H1 (cell line): ENCODE results near the gene RRP12. TPM values are rescaled to one million over a fixed set of nuclear protein-coding genes. Genes with fewer than 3 reads are reported as not detected.

ENCODE experiments used
- NANOG ChIP-seq: IDR thresholded peaks from 2 replicates; pipeline ENCODE4 v1.6.1; 2011; ENCODE audit warnings: low read length, low read depth, mild to moderate bottlenecking, inconsistent platforms; ENCODE audit not compliant: insufficient read depth, poor library complexity, severe bottlenecking
- polyA plus RNA-seq, 7 experiments: library from polyadenylated mRNA; depleted of rRNA in 3 of 7; stranded (reverse) in 5 of 7; unstranded in 2 of 7; fragments of >200 nt in 5 of 7; fragments of 200-250 nt in 2 of 7; gene quantifications; 1 replicate in 5 of 7; 2 replicates in 1 of 7; 4 replicates in 1 of 7; pipeline versions ENCODE4 v1.2.1 to v1.2.3, GENCODE V29; 2011 to 2013; ENCODE audit warnings: missing spikeins in 2 of 7, mixed read lengths in 2 of 7
- total RNA-seq: library from RNA; stranded (reverse); fragmentation: NEBNext Ultra II Directional; extraction: Animal tissue kit (Norgen Biotek cat#: 25700); gene quantifications from 2 replicates; pipeline ENCODE4 v1.2.1, GENCODE V29; 2021

The RRP12 gene
- total and polyA plus RNA-seq, 2 of the 8 experiments (the other 6 are each of a cell fraction or from before 2014, with no cell fraction given) = 21.0 to 65.8 TPM

DNA sequence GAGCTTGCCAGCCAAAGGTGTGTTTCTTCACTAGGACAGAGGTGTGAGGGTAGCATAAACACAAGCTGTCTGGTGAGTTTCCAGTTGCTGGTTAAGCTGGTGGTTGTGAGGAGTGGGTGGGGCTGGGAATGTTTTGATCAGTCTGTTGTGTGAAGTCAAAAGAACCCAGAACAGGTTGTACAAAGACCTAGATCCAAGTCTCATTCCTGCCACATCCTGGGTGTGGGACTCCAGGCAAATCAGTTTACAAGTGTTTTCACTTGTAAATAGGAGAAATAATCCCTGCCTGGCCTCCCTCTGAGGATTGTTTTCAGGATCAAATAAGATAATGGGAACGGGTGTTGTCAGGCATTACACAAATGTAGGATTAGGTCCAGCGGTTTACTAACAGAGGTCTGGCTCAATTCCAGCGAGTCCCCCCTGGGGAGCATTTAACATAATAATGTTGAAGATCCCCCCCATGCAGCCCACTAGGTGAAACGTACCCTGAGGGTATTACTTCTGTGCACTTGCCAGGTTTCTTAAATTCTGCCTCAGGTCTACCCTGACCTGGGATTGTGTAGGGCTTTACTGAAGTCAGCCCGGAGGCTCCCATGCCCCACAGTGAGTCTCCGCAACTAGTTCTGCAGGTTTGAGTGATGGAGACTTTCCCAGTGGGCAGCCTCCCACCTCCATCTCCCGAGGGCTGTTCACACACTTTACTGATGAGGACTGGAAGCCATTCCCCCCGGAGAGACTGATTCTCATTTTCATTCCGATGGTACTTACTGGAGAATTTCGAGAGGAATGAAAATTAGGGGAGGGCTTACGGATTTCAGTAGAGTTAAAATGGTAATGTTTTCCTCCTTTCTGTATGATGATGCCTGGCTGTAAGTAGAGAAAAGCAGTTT is 64.0 kb downstream of the RRP12 start (continued):
- TF ChIP-seq NANOG = peak; percentile 79
